Panc1 (cell line): ENCODE results near the gene KRTAP20-1.

Experiments
- CTCF ChIP-seq: fragments of 450-650 bp; IDR thresholded peaks from 2 replicates; pipeline ENCODE4 v1.5.1; 2017; ENCODE audit warnings: mild to moderate bottlenecking
- POLR2AphosphoS5 ChIP-seq: IDR thresholded peaks from 2 replicates; pipeline ENCODE4 v1.6.1; 2012; ENCODE audit warnings: mild to moderate bottlenecking, low read depth, low read length, moderate library complexity
- SIN3A ChIP-seq: IDR thresholded peaks from 2 replicates; pipeline ENCODE4 v1.6.1; 2012; ENCODE audit warnings: low read depth, mild to moderate bottlenecking, low read length, moderate library complexity, borderline replicate concordance; ENCODE audit not compliant: insufficient read depth
- TCF7L2 ChIP-seq: IDR thresholded peaks from 2 replicates; pipeline ENCODE4 v1.6.1; 2011; ENCODE audit warnings: mild to moderate bottlenecking, low read depth, low read length, inconsistent platforms

- TF ChIP-seq TCF7L2 (no peak), CTCF (no peak), SIN3A (no peak), POLR2AphosphoS5 (no peak)
Observed at GRCh38 chr21:30620522-30620921, 4.3 kb downstream of the KRTAP20-1 start, which contains the start of gene KRTAP20-4.
